GM21619 (cell line): ENCODE data around the gene IL3RA.
A peak's percentile ranks its signal among the peaks of the same experiment; 100 is the strongest.
"Not testable (repeated sequence)": the region's sequence is repeated elsewhere in the genome, so short reads cannot be mapped to it uniquely, and the experiment has no call there.

Experiments used
- ATAC-seq: cut with Tn5 transposase; IDR thresholded peaks from one replicate; pipeline ENCODE4 v1.9.1; 2021; ENCODE audit not compliant: unreplicated experiment

The IL3RA gene

GRCh38 chrX:1327651-1328304 lies 8.8 kb upstream of the IL3RA start:
- no peak for ATAC-seq

GRCh38 chrX:1330605-1331004 lies 6.0 kb upstream of the IL3RA start:
- no peak for ATAC-seq

GRCh38 chrX:1332433-1332832 lies 4.2 kb upstream of the IL3RA start:
- not testable (repeated sequence) for ATAC-seq

GRCh38 chrX:1334854-1335253 lies 1.7 kb upstream of the IL3RA start:
- no peak for ATAC-seq

- ATAC-seq = peak; percentile 31
Observed at GRCh38 chrX:1336948-1337779, 579 bp downstream of the IL3RA start.

- no peak for ATAC-seq
Observed at GRCh38 chrX:1341545-1342184, 5.1 kb downstream of the IL3RA start.

GRCh38 chrX:1349606-1350005 lies 13.0 kb downstream of the IL3RA start:
- ATAC-seq = not testable (repeated sequence)

- ATAC-seq = no peak
Observed at GRCh38 chrX:1351981-1352714, 15.6 kb downstream of the IL3RA start.

GRCh38 chrX:1354036-1355019 lies 17.7 kb downstream of the IL3RA start:
- ATAC-seq = no peak

GRCh38 chrX:1355131-1356046 lies 18.8 kb downstream of the IL3RA start:
- no peak for ATAC-seq

- no peak for ATAC-seq
Observed at GRCh38 chrX:1357993-1358392, 21.4 kb downstream of the IL3RA start.

- ATAC-seq = no peak
Observed at GRCh38 chrX:1358793-1359476, 22.4 kb downstream of the IL3RA start.

GRCh38 chrX:1359477-1359873 lies 22.9 kb downstream of the IL3RA start:
- no peak for ATAC-seq

- no peak for ATAC-seq
Observed at GRCh38 chrX:1360171-1360570, 23.6 kb downstream of the IL3RA start.

- ATAC-seq = no peak
Observed at GRCh38 chrX:1361275-1361674, 24.7 kb downstream of the IL3RA start.

- ATAC-seq = no peak
Observed at GRCh38 chrX:1361910-1362309, 25.3 kb downstream of the IL3RA start.

GRCh38 chrX:1366363-1366762 lies 29.8 kb downstream of the IL3RA start:
- not testable (repeated sequence) for ATAC-seq

- ATAC-seq = no peak
Observed at GRCh38 chrX:1368385-1368698, 31.8 kb downstream of the IL3RA start.

- ATAC-seq = no peak
Observed at GRCh38 chrX:1378306-1378759, 41.7 kb downstream of the IL3RA start.
